Liver (tissue), 9 donors: ENCODE measurements around the gene C12orf57. TPM values are rescaled to one million over a fixed set of nuclear protein-coding genes. Genes with fewer than 3 reads are reported as not detected.
"Not testable (repeated sequence)": the region's sequence is repeated elsewhere in the genome, so short reads cannot be mapped to it uniquely, and the experiment has no call there.

Experiments used
- DNase-seq: peaks from one replicate; pipeline ENCODE4 v3.0.0-alpha.2; 2017; ENCODE audit warnings: low spot score
- H3K27ac ChIP-seq, 2 donors: one replicate each; pipeline ENCODE4 v1.7.0; 2013; ENCODE audit warnings: inconsistent platforms in 2 of 2, low read length in 2 of 2, control low read depth in 1 of 2, low read depth in 1 of 2, mild to moderate bottlenecking in 1 of 2
- H3K27me3 ChIP-seq, 4 donors: one replicate each; pipeline versions ENCODE4 v1.6.1 to v1.7.0; 2013; ENCODE audit warnings: low read length in 3 of 4, inconsistent platforms in 1 of 4, mild to moderate bottlenecking in 1 of 4, moderate library complexity in 1 of 4; ENCODE audit not compliant: control insufficient read depth in 4 of 4, insufficient read depth in 4 of 4
- H3K36me3 ChIP-seq, 4 donors: one replicate each; pipeline versions ENCODE4 v1.6.1 to v1.7.0; 2013; ENCODE audit warnings: low read length in 3 of 4, mild to moderate bottlenecking in 3 of 4, low read depth in 1 of 4, moderate library complexity in 1 of 4; ENCODE audit not compliant: control insufficient read depth in 4 of 4, insufficient read depth in 3 of 4
- H3K4me1 ChIP-seq, 4 donors: one replicate each; pipeline versions ENCODE4 v1.6.1 to v1.7.0; 2013; ENCODE audit warnings: low read length in 3 of 4, mild to moderate bottlenecking in 3 of 4, moderate library complexity in 1 of 4; ENCODE audit not compliant: control insufficient read depth in 4 of 4, insufficient read depth in 4 of 4
- H3K4me3 ChIP-seq, 3 donors: one replicate each; pipeline versions ENCODE4 v1.6.1 to v1.7.0; 2013; ENCODE audit warnings: low read length in 3 of 3, control low read depth in 1 of 3, low read depth in 1 of 3, mild to moderate bottlenecking in 1 of 3
- H3K9ac ChIP-seq, 2 donors: one replicate each; pipeline ENCODE4 v1.7.0; 2013; ENCODE audit warnings: low read length in 2 of 2, mild to moderate bottlenecking in 2 of 2, moderate library complexity in 2 of 2, control low read depth in 1 of 2, low read depth in 1 of 2
- H3K9me3 ChIP-seq, 4 donors: one replicate each; pipeline versions ENCODE4 v1.6.1 to v1.7.0; 2013; ENCODE audit warnings: low read length in 3 of 4; ENCODE audit not compliant: control insufficient read depth in 4 of 4
- EGR1 ChIP-seq, 2 donors: IDR thresholded peaks; 2 replicates each; pipeline ENCODE4 v1.6.1; 2016 to 2018; ENCODE audit warnings: antibody characterized with exemption in 2 of 2, low read depth in 2 of 2
- HNF4G ChIP-seq: IDR thresholded peaks from 2 replicates; pipeline ENCODE4 v1.6.1; 2016; ENCODE audit warnings: antibody characterized with exemption
- JUND ChIP-seq, 2 donors: IDR thresholded peaks; 2 replicates each; pipeline ENCODE4 v1.6.1; 2016; ENCODE audit warnings: antibody characterized with exemption in 2 of 2
- NR2F2 ChIP-seq: IDR thresholded peaks from 2 replicates; pipeline ENCODE4 v1.6.1; 2016; ENCODE audit warnings: antibody characterized with exemption
- RAD21 ChIP-seq, 2 donors: IDR thresholded peaks; 2 replicates each; pipeline ENCODE4 v1.6.1; 2016; ENCODE audit warnings: antibody characterized with exemption in 2 of 2, mild to moderate bottlenecking in 2 of 2
- YY1 ChIP-seq: IDR thresholded peaks from 2 replicates; pipeline ENCODE4 v1.6.1; 2016; ENCODE audit warnings: antibody characterized with exemption, mild to moderate bottlenecking
- WGBS: extraction: QIAGEN DNeasy Blood & Tissue Kit; methylation state at CpG from one replicate; pipeline ENCODE4 v1.1.7; 2013; 5-methylcytosine and 5-hydroxymethylcytosine counted together
- polyA plus RNA-seq, 2 donors: library from polyadenylated mRNA; stranded (reverse) in 1 of 2; unstranded in 1 of 2; fragments of 200-250 nt in 1 of 2; fragments of >200 nt in 1 of 2; fragmentation: Nextera tagmentation in 1 of 2; extraction: Ambion mirVana in 1 of 2; gene quantifications; one replicate each; pipeline versions ENCODE4 v1.2.1 to v1.2.3, GENCODE V29; 2013 to 2015
- total RNA-seq, 2 donors: library from RNA; depleted of rRNA; stranded (reverse); fragments of >200 nt; gene quantifications; one replicate each; pipeline ENCODE4 v1.2.3, GENCODE V29; 2014
- TF ChIP-seq, protein P1 (sequence below): IDR thresholded peaks from 2 replicates; pipeline ENCODE4 v1.6.1; 2016; ENCODE audit warnings: antibody characterized with exemption
- TF ChIP-seq, protein P2 (sequence below): IDR thresholded peaks from 2 replicates; pipeline ENCODE4 v1.6.1; 2016; ENCODE audit warnings: antibody characterized with exemption, mild to moderate bottlenecking
- TF ChIP-seq, protein P3 (sequence below): IDR thresholded peaks from 2 replicates; pipeline ENCODE4 v1.6.1; 2016; ENCODE audit warnings: antibody characterized with exemption
- donor health status: healthy.
- donor health status: healthy.
- donor health status: healthy.
- donor health status: healthy.
- donor health status: healthy.

Gene C12orf57
- total and polyA plus RNA-seq, 4 donors = 49.2 to 193 (median 65.7) TPM

DNA sequence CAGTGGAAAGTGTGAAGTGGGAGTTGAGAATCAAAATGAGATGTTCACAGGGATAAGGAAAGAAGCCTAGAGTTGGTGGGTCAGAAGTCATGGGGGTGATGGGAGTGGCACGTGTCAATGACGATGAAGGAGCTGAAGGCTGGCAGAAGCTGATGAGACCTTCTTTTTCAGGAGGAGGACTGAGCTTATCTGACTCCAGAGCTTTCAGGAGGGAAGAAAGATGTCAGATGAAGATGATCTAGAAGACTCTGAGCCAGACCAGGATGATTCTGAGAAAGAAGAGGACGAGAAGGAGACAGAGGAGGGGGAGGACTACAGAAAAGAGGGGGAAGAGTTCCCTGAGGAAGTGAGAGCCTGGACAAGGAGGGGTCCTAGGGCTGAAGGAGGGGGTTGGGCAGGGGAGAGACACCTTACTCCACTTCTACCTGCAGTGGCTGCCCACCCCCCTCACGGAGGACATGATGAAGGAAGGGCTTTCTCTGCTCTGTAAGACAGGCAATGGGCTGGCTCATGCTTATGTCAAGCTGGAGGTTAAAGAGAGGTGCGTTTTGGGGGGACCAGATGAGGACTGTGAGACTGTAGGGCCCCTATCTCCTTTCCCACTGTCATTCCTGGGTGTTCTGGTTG lies 38.3 kb upstream of the C12orf57 start:
- DNase-seq = no peak
- TF ChIP-seq, protein P1, sequence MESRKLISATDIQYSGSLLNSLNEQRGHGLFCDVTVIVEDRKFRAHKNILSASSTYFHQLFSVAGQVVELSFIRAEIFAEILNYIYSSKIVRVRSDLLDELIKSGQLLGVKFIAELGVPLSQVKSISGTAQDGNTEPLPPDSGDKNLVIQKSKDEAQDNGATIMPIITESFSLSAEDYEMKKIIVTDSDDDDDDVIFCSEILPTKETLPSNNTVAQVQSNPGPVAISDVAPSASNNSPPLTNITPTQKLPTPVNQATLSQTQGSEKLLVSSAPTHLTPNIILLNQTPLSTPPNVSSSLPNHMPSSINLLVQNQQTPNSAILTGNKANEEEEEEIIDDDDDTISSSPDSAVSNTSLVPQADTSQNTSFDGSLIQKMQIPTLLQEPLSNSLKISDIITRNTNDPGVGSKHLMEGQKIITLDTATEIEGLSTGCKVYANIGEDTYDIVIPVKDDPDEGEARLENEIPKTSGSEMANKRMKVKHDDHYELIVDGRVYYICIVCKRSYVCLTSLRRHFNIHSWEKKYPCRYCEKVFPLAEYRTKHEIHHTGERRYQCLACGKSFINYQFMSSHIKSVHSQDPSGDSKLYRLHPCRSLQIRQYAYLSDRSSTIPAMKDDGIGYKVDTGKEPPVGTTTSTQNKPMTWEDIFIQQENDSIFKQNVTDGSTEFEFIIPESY = no peak
- no peak for TF ChIP-seq EGR1 (IDR thresholded peaks at IDR 0.05; ENCODE audit: low read depth in 2 of 2)
- TF ChIP-seq, protein P2, sequence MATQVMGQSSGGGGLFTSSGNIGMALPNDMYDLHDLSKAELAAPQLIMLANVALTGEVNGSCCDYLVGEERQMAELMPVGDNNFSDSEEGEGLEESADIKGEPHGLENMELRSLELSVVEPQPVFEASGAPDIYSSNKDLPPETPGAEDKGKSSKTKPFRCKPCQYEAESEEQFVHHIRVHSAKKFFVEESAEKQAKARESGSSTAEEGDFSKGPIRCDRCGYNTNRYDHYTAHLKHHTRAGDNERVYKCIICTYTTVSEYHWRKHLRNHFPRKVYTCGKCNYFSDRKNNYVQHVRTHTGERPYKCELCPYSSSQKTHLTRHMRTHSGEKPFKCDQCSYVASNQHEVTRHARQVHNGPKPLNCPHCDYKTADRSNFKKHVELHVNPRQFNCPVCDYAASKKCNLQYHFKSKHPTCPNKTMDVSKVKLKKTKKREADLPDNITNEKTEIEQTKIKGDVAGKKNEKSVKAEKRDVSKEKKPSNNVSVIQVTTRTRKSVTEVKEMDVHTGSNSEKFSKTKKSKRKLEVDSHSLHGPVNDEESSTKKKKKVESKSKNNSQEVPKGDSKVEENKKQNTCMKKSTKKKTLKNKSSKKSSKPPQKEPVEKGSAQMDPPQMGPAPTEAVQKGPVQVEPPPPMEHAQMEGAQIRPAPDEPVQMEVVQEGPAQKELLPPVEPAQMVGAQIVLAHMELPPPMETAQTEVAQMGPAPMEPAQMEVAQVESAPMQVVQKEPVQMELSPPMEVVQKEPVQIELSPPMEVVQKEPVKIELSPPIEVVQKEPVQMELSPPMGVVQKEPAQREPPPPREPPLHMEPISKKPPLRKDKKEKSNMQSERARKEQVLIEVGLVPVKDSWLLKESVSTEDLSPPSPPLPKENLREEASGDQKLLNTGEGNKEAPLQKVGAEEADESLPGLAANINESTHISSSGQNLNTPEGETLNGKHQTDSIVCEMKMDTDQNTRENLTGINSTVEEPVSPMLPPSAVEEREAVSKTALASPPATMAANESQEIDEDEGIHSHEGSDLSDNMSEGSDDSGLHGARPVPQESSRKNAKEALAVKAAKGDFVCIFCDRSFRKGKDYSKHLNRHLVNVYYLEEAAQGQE = no peak
- no peak for TF ChIP-seq YY1
- TF ChIP-seq, protein P3, sequence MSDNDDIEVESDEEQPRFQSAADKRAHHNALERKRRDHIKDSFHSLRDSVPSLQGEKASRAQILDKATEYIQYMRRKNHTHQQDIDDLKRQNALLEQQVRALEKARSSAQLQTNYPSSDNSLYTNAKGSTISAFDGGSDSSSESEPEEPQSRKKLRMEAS = no peak
- no peak for TF ChIP-seq HNF4G
- TF ChIP-seq RAD21 (IDR thresholded peaks at IDR 0.05) = no peak
- TF ChIP-seq NR2F2 = no peak
- H3K4me3 ChIP-seq = no peak overlapping the region
- H3K36me3 ChIP-seq = no peaks in the 10 kb centered on the region
- H3K27me3 ChIP-seq = no peaks in the 10 kb centered on the region
- whole genome bisulfite sequencing = 67% methylated on average over 5 of the region's 5 CpGs
- no peaks in the 10 kb centered on the region for H3K9me3 ChIP-seq
- no peak overlapping the region for H3K27ac ChIP-seq
- no peak overlapping the region for H3K9ac ChIP-seq
- peaks cover 1 to 11% (median 8%) of the 10 kb centered on the region in 4 donors for H3K4me1 ChIP-seq

DNA sequence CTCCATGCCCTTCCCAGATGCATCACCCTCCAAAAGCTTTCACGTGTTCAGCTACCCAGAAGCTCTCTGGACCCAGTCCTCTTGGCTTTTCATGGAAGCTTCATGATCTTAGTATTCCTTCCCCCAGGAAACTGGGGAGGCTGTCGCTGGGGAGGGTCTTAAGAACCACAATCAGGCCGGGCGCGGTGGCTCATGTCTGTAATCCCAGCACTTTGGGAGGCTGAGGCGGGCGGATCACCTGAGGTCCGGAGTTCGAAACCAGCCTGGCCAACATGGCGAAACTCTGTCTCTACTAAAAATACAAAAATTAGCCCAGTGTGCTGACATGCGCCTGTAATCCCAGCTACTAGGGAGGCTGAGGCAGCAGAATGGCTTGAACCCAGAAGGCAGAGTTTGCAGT lies 35.7 kb upstream of the C12orf57 start:
- not testable (repeated sequence) for DNase-seq, H3K27me3 ChIP-seq, H3K4me3 ChIP-seq, H3K27ac ChIP-seq, H3K36me3 ChIP-seq, H3K9ac ChIP-seq, H3K9me3 ChIP-seq
- 96% methylated on average over 11 of the region's 11 CpGs for WGBS
- peaks cover 1 to 11% (median 8%) of the 10 kb centered on the region in 4 donors for H3K4me1 ChIP-seq

DNA sequence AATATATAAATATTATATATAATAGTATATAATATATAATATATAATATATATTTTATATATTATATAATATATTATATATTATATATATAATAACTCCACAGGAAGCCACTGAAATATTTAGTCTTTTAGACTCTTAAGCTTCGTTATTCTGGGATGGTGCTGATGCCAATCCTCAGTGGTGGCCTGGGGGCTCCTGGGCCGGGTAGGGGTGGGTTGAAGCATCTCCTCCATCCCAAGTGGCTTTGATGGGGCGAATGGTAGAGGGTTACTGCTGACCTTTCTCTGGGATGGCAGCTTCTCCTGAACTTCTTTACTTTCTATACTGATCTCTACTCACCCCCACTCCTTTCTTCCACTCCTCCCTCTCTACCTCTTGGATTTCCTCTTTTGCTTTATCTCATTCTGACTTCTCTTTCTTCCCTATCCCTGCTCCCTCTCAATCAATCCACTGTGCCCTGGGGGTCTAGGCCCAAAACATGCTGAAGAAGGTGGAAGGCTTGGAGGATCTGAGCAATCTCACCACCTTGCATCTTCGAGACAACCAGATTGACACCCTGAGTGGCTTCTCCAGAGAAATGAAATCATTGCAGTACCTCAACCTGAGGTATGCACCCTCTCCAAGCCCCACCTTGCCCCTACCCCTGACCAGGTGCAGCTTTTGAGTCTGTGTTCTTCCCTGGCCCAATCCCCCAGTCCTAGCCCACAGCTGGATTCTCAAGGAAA lies 34.2 kb upstream of the C12orf57 start:
- no peak for DNase-seq
- no peak overlapping the region for H3K4me3 ChIP-seq
- H3K4me1 ChIP-seq = peaks cover 4 to 14% (median 6%) of the 10 kb centered on the region in 4 donors
- no peak for TF ChIP-seq JUND (IDR thresholded peaks at IDR 0.05)
- H3K36me3 ChIP-seq = no peaks in the 10 kb centered on the region
- 92% methylated on average over 4 of the region's 4 CpGs for whole genome bisulfite sequencing
- H3K27me3 ChIP-seq = no peaks in the 10 kb centered on the region
- H3K9me3 ChIP-seq = no peaks in the 10 kb centered on the region
- H3K27ac ChIP-seq = no peak overlapping the region
- no peak overlapping the region for H3K9ac ChIP-seq
